Activated T-helper 1 cell treated with anti-CD3 and anti-CD28 coated beads, Interleukin-12 subunit alpha, Interleukin-12 subunit beta, Interleukin-2, Interleukin-4 antibody, amounts not matched to agents 30 ng/mL and 10 ng/mL and 1 ng/mL, durations not matched to agents 14 hours and 24 hours and 36 hours (primary cell): Measurements from ENCODE around the gene RTL1. TPM values are rescaled to one million over a fixed set of nuclear protein-coding genes. Genes with fewer than 3 reads are reported as not detected.

Experiments
- DNase-seq: peaks from one replicate; pipeline ENCODE4 v3.0.0; 2021; ENCODE audit warnings: low spot score
- H3K27ac Mint-ChIP-seq: one replicate; pipeline ENCODE4 v1.8.0; 2021; ENCODE audit warnings: mild to moderate bottlenecking, mixed read lengths
- H3K27me3 Mint-ChIP-seq: one replicate; pipeline ENCODE4 v1.8.0; 2022; ENCODE audit warnings: mild to moderate bottlenecking, moderate library complexity, mixed read lengths; ENCODE audit not compliant: insufficient read depth
- H3K36me3 Mint-ChIP-seq: one replicate; pipeline ENCODE4 v1.8.0; 2021; ENCODE audit warnings: low read depth, mixed read lengths
- H3K4me1 Mint-ChIP-seq: one replicate; pipeline ENCODE4 v1.8.0; 2021; ENCODE audit warnings: low read depth, mixed read lengths
- H3K4me3 Mint-ChIP-seq: one replicate; pipeline ENCODE4 v1.8.0; 2021; ENCODE audit warnings: mild to moderate bottlenecking, moderate library complexity, mixed read lengths
- H3K9me3 Mint-ChIP-seq: one replicate; pipeline ENCODE4 v1.8.0; 2021; ENCODE audit warnings: mixed read lengths
- intact Hi-C: fragments of 100-400 bp; cut with micrococcal nuclease; formaldehyde crosslinking; loops from one replicate; pipeline ENCODE4 v1.15.1; 2024
- total RNA-seq: library from RNA; stranded (reverse); gene quantifications from 2 replicates; pipeline ENCODE4 v1.2.3, GENCODE V29; 2022

Gene RTL1
- total RNA-seq = not detected in 2 replicates

DNA sequence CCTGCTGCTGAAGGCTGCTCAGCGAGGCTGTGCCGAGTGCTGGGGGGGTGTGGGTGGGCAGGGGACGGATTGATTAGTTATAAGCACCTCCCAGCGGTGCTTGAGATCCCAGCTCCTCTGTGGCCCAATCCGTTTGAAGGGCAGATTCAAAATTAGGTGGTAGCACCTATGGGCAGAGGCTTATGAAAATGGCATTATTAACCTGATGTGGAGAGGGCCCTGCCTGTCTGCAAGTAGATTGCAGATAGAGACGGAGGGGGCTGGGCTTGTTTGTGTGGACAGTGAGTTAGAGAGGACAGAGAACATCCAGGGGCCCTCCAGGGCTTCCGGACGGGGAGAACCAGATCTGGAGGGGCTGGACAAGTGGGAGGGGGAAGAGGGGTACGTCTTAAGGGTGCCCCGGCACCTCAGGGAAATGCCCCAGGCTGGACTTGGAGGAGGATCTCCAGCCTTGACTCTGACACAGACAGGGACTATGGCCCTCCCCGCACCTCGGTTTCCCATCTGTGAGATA, at the start of gene RTL1:
Gene RTL1 (minus strand): TSS at position 51 of the 514 bp plus-strand sequence. CDS start 18,934 bp downstream, outside the sequence.
- Mint-ChIP-seq H3K4me3 (no peak within 1 kb of the TSS), H3K4me1 (no peaks in the 10 kb centered on the region), H3K27me3 (peaks cover 42% of the 10 kb centered on the region), H3K27ac (no peak within 1 kb of the TSS), H3K36me3 (no peaks in the 10 kb centered on the region), H3K9me3 (no peaks in the 10 kb centered on the region)
- intact Hi-C loops = no loop called here
- DNase-seq = no peak

DNA sequence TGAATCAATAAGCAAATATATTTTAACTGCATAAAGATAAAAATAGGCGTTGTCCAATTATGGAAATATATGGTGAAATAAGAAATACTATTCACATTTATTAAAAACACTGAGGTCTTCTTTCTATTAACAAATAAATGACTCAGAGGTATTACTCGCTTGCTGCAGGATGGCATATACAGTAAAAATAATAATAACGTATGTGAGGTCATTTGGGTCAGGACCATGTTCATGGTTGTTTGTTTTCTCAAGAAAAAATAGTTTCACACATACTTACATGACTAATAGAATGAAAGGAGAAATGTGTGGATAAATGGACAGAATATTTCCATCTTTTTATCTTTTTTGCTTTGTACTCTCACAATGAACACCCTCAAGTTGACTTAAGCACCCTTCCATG, 46.5 kb upstream of the RTL1 start:
- Mint-ChIP-seq H3K4me3 (no peak overlapping the region), H3K9me3 (no peaks in the 10 kb centered on the region), H3K27me3 (peaks cover 1% of the 10 kb centered on the region), H3K36me3 (no peaks in the 10 kb centered on the region), H3K4me1 (no peaks in the 10 kb centered on the region), H3K27ac (no peak overlapping the region)
- intact Hi-C loops = no loop called here
- DNase-seq = no peak

DNA sequence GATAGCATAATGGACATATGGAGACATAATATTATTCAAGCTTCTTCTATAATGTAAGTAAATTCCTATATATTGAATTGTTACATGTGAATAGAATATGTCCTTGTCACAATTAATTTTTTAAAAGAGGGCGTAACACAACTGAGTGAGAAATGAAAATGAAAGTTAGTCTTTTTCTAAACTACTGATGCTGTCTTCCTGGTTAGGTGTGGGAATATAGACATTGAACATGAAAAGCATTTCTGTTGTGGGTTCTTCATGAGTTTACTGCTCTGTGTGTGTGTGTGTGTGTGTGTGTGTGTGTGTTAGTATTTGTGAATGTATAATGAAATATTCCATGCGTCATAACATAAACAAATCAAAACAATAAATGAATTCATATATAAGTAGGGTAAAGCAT, 40.5 kb upstream of the RTL1 start:
- Mint-ChIP-seq H3K9me3 (no peaks in the 10 kb centered on the region), H3K27ac (no peak overlapping the region), H3K4me1 (peaks cover 10% of the 10 kb centered on the region), H3K4me3 (no peak overlapping the region), H3K36me3 (no peaks in the 10 kb centered on the region), H3K27me3 (peaks cover 5% of the 10 kb centered on the region)
- DNase-seq = no peak
- intact Hi-C loops = no loop called here

DNA sequence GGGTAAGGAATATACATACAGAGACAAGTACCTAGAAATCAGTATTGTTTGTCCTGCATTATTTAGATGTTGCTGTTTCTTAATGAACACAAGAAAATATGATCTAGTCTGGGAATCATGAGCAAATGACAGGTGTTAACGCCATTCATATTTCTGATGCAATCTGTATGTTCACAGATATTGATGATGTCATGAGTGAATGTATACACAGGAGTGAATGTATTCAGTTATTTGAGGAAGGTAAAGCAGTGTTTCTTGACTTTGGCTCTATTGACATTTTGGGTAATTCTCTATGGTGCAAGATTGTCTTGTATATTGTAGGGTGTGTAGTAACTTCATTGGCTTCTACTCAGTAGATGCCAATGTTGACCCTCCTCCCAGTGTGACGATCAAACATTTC, 26.7 kb upstream of the RTL1 start:
- Mint-ChIP-seq H3K27me3 (peaks cover 6% of the 10 kb centered on the region), H3K4me1 (no peaks in the 10 kb centered on the region), H3K4me3 (no peak overlapping the region), H3K27ac (no peak overlapping the region), H3K36me3 (no peaks in the 10 kb centered on the region), H3K9me3 (peaks cover 4% of the 10 kb centered on the region)
- intact Hi-C loops = no loop called here
- DNase-seq = no peak

DNA sequence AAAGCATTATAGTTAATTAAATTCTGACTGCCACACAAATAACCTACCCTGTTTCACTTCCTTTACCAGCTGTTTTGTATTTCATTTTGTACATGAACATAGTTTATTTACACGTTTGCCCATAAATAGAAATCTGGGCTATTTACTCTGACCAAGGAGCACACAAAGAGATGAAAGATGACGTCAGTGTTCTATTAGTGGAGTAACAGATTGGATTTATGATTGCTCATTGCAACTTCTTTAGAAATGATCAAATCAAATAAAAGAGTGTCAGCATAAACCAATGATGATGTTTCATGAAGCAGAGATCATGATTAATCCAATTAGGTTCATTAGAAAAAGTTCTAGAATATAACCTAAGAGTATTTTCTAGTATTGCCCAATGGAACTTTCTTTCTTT, 12.0 kb upstream of the RTL1 start:
- no peaks in the 10 kb centered on the region for H3K4me1 Mint-ChIP-seq
- intact Hi-C loops = no loop called here
- no peak overlapping the region for H3K4me3 Mint-ChIP-seq
- H3K36me3 Mint-ChIP-seq = no peaks in the 10 kb centered on the region
- no peak for DNase-seq
- H3K9me3 Mint-ChIP-seq = no peaks in the 10 kb centered on the region
- H3K27ac Mint-ChIP-seq = no peak overlapping the region
- peaks cover 5% of the 10 kb centered on the region for H3K27me3 Mint-ChIP-seq

DNA sequence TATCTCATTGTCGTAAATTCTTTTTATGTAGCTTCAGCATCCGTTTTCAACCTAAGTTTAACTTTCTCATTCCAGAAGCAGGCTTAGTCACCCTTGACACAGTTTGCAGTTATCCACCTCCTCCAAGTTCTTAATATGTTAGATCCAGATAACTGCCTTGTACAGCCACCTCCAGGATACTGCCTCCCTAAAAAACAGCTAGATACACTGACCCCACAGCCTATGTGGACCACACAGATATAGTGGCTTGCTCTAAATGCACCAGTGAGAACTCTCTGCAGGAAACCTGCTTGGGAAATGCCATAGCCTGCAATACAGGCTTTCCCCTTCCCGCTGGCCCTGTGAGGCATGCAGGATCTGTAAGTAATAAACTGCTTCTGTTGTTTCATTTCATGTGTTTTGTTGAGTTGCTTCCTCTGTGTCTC, 11.1 kb upstream of the RTL1 start:
- intact Hi-C loops = no loop called here

DNA sequence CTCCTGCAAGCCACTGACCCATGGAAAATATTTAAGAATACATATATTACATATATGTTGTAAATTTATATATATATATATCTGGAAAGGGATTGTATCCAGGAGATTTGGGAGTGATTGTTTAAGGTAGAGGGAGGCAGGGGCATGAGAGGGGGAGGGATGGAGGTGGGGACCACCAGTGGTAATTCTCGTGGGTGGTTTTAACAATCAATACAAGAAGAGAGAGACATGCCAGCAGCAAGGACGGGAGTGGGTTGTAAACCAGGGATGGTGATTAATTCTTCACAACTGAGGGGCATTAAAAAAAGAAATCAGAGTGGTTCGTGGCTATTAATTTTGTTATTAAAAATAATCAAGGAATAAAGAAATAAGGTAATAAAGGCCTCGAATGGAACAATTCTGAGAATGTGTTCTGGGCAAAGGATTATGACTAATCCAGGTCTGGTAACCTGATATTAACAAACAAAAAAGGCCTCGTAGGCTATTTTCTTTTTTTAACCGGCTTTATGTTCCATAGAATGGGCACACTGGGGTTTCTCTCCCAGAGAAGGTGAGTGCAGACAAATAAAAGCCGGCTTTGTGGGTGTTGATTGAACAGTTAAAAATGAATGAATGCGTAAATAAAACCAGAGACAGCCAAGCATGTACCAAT, 8.3 kb upstream of the RTL1 start:
- H3K27me3 Mint-ChIP-seq = peaks cover 5% of the 10 kb centered on the region
- no peaks in the 10 kb centered on the region for H3K9me3 Mint-ChIP-seq
- intact Hi-C loops = no loop called here
- no peaks in the 10 kb centered on the region for H3K36me3 Mint-ChIP-seq
- H3K4me3 Mint-ChIP-seq = no peak overlapping the region
- H3K4me1 Mint-ChIP-seq = no peaks in the 10 kb centered on the region
- H3K27ac Mint-ChIP-seq = no peak overlapping the region
- DNase-seq = no peak

More for the DNA sequence above, 11.1 kb upstream of the RTL1 start:
- H3K36me3 Mint-ChIP-seq = no peaks in the 10 kb centered on the region
- H3K4me1 Mint-ChIP-seq = no peaks in the 10 kb centered on the region
- no peak overlapping the region for H3K27ac Mint-ChIP-seq
- no peak overlapping the region for H3K4me3 Mint-ChIP-seq
- H3K27me3 Mint-ChIP-seq = peaks cover 5% of the 10 kb centered on the region
- no peak for DNase-seq
- no peaks in the 10 kb centered on the region for H3K9me3 Mint-ChIP-seq

DNA sequence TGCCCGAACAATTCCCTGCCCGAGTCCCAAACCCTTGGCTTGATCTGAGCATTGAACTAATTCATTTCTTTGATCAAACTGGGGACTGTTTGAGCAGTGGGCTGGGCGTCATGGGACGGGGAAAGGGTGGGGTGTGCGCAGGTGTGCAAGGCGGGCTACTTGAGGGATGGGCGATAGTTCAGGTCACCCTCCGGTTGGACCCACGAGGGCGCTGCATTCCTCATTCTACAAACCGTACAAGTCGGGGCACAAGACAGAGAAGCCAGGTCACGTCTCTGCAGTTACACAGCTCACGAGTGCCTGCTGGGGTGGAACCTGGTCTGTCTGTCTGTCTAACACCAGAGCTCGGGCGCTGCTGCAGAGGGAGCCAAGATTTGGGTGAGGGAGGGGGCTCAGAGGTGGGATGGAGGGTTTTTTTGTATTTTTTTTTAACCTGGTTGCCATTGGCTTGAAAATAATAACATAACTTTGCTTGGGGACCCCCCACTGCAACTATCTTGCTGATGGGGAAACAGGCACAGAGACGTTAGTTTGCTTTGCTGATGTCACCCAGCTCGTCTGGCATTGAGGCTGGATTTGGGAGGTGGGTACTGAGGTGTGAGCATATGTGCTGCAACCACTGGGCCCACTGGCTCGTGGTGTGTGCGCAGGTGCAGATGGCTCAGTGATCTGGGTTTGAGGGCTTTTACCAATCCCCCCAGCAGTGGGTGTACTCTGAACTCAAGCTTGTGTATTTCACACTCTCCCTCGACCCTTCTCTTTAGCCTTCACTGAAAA, 7.6 kb upstream of the RTL1 start:
- no peak for DNase-seq
- no peaks in the 10 kb centered on the region for H3K9me3 Mint-ChIP-seq
- H3K4me3 Mint-ChIP-seq = no peak overlapping the region
- intact Hi-C loops = no loop called here
- H3K27ac Mint-ChIP-seq = no peak overlapping the region
- no peaks in the 10 kb centered on the region for H3K4me1 Mint-ChIP-seq
- peaks cover 7% of the 10 kb centered on the region for H3K27me3 Mint-ChIP-seq
- H3K36me3 Mint-ChIP-seq = no peaks in the 10 kb centered on the region

DNA sequence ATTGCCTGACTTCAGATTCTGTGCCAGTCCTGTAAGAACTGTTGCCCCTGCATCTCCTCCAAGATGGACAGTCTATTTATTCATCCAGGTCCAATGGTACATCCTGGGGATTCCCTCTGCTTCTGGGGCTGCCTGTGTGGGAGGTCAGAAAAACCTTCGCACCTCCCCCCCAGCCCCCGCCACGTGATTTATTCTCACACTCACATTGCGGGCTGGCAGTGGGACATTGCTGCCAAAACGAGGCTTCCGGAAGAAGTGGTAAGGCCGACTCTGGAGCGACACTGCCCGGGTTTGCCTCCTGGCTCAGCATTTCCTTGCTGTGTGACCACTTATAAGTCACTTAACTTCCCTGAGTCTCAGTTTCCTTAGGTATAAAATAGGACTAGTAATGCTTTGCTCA, 5.9 kb upstream of the RTL1 start:
- H3K4me3 Mint-ChIP-seq = no peak overlapping the region
- no peak for DNase-seq
- H3K36me3 Mint-ChIP-seq = no peaks in the 10 kb centered on the region
- no peaks in the 10 kb centered on the region for H3K4me1 Mint-ChIP-seq
- H3K27me3 Mint-ChIP-seq = peaks cover 15% of the 10 kb centered on the region
- no peaks in the 10 kb centered on the region for H3K9me3 Mint-ChIP-seq
- intact Hi-C loops = no loop called here
- no peak overlapping the region for H3K27ac Mint-ChIP-seq

DNA sequence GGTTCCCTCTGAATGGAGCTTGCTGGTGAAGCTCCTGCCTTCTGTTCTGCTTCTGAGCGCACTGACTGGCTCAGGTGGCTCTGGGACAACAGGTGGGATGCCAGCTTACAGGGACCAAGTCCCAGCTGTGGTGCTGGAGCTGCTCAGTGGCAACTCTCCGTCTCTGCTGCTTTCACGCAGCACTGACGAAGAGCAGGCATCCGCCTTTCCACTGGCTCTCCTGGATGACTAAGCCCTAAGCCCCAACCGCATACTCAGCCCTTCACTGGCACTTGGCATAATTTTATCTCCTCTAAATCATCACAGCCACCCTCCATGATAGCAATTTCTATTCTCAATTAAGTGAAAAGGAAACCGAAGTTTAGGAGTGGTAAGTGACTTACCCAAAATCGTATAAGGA, 3.7 kb upstream of the RTL1 start:
- H3K27ac Mint-ChIP-seq = no peak overlapping the region
- no peaks in the 10 kb centered on the region for H3K9me3 Mint-ChIP-seq
- H3K27me3 Mint-ChIP-seq = peaks cover 14% of the 10 kb centered on the region
- intact Hi-C loops = no loop called here
- no peak overlapping the region for H3K4me3 Mint-ChIP-seq
- H3K4me1 Mint-ChIP-seq = no peaks in the 10 kb centered on the region
- no peaks in the 10 kb centered on the region for H3K36me3 Mint-ChIP-seq
- no peak for DNase-seq

DNA sequence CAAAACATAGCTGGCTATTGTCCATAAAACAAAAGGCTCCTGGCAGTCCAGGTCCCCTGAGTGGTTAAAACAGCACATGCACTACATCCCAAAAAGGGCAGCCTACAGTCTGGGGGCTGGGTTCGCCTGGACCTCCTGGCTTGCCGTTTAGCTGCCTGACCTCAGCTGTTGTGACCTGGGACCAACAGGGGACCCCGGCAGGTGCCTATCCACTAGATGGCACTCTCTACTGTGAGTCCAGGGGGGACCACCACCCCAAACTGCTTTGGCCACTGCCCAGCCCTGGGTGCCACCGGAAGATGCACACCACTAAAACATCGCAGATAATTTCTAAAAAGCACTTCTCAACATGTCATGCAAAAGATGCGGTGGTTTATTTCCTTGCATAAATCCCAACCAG, 2.9 kb upstream of the RTL1 start:
- no peak overlapping the region for H3K4me3 Mint-ChIP-seq
- peaks cover 18% of the 10 kb centered on the region for H3K27me3 Mint-ChIP-seq
- intact Hi-C loops = no loop called here
- no peaks in the 10 kb centered on the region for H3K4me1 Mint-ChIP-seq
- DNase-seq = no peak
- no peaks in the 10 kb centered on the region for H3K9me3 Mint-ChIP-seq
- no peaks in the 10 kb centered on the region for H3K36me3 Mint-ChIP-seq
- no peak overlapping the region for H3K27ac Mint-ChIP-seq

DNA sequence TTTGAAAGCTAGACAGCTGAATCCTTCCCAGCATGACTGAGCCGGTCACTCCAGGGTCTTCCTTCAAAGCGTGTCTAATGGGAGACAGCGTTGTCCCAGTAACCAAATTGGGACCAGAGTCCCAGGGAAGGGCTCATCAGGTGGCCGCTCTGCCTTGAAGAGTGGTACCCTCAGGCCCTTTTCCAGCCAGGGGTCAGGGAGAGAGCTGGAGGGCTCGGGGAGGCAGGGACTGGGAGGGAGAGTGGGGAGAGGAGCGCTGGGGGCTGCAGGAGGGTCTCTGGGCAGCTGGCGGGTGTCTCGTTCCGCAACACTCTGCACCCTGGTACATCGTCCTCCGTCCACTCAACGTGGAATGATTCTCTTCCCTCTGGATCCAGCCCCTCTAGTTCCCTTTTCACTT, 1.6 kb upstream of the RTL1 start:
- intact Hi-C loops = no loop called here
- Mint-ChIP-seq H3K27ac (no peak overlapping the region), H3K9me3 (no peaks in the 10 kb centered on the region), H3K4me1 (no peaks in the 10 kb centered on the region), H3K36me3 (no peaks in the 10 kb centered on the region), H3K4me3 (no peak overlapping the region), H3K27me3 (peaks cover 30% of the 10 kb centered on the region)
- DNase-seq = no peak

DNA sequence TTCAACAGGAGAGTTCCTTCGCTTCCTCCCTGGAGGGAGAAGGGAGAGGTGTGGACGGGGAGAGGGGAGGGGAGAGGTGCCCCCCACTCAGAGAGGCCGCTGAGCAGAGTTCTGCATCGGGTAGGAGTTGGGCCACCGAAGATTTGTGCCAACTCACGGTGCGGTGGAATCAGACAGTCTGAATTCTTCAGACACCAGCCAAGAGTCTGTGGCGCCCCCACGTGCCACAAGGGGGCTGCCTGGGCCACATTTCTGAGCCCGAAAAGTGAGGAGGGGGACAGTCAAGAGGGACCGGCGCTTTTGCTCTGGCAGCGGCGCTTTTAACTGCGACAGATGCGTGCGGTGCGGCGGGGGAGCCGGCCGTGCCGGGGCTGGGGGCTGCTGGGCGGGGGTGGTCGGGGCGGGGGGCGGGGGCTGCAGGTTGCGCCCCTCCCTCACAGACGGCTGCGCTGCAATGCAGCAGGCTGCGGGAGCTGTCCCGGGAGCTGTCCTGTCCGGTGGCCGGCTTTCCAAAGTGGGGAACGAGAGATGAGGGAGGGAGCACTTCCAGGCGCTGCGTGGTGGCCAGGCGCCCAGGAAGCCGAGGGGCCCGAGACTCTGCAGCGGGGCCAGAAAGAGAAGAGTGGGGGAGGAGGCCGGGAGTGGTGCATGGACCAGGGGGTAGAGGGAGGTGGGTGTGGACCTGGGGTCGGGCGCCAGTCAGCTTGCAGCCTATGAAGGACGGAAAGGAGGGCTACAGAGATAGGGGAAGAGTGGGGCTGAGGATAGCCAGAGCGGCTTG, 975 bp upstream of the RTL1 start:
- no peaks in the 10 kb centered on the region for H3K9me3 Mint-ChIP-seq
- no peaks in the 10 kb centered on the region for H3K36me3 Mint-ChIP-seq
- intact Hi-C loops = no loop called here
- H3K4me3 Mint-ChIP-seq = no peak overlapping the region
- no peak overlapping the region for H3K27ac Mint-ChIP-seq
- H3K27me3 Mint-ChIP-seq = peaks cover 36% of the 10 kb centered on the region
- DNase-seq = no peak
- H3K4me1 Mint-ChIP-seq = no peaks in the 10 kb centered on the region
